Fibroblast of peridontal ligament (primary cell): ENCODE data around the gene CCDC181.
"Not testable (repeated sequence)": the region's sequence is repeated elsewhere in the genome, so short reads cannot be mapped to it uniquely, and the experiment has no call there.

Source experiments
- DNase-seq: peaks from one replicate; pipeline ENCODE4 v3.0.0-alpha.2; 2010; ENCODE audit errors: extremely low read depth

The CCDC181 gene

GRCh38 chr1:169402578-169402977 lies 24.7 kb downstream of the CCDC181 start:
- not testable (repeated sequence) for DNase-seq

- DNase-seq = no peak
Measured at GRCh38 chr1:169395955-169396354, 31.3 kb downstream of the CCDC181 start.

GRCh38 chr1:169392406-169392805 lies 34.9 kb downstream of the CCDC181 start:
- no peak for DNase-seq

DNA sequence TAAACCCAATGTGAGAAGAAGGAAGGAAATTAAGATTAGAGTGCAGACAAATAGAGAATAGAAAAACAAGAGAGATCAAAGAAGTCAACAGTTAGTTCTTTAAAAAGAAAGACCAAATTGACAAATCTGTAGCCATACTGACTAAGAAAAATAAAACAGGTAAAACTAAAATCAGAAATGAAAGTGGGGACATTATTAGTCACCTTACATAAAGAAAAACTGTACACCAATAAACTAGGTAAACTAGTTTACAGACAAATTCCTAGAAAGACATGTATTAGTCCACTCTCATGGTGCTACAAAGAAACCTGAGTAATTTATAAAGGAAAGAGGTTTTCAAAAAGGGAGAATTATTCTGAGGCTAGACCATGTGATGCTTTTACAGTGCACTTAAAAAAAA lies 37.0 kb downstream of the CCDC181 start:
- no peak for DNase-seq

DNA sequence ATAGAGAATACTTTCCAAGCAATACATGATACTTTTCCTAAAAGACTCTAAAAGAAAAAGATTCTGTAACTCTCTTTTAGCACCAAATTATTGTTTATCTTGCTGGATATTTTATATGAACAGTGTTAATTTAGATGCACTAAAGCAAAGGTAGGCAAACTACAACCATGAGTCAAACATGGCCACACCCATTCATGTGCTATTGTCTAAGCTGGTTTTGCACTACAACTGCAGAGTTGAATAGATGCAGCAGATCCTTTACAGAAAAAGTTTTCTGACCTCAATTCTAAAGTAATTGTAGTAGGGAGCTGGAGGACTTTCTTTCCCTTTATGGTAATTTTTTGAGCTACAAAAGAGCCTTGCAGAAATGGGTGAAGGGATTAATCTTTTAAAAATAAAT lies 39.9 kb downstream of the CCDC181 start:
- no peak for DNase-seq

DNA sequence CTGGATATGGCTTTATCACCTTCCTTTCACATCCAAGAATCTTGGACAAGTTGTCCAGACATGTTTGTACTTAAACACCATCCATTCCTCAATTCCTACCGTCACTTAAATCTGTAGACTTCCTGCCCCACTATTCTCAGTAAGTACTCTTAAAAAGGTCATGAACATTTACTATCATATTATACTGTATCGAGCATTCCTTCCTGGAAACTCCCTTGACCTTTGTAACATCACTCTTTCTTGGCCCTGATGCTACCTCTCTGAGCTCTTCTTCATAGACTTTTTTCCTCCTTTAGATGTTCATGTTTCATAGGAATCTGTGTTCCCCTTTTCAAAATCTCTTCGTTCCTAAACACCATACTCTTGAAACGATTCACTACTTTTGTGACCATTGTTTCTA lies 43.8 kb downstream of the CCDC181 start:
- no peak for DNase-seq

DNA sequence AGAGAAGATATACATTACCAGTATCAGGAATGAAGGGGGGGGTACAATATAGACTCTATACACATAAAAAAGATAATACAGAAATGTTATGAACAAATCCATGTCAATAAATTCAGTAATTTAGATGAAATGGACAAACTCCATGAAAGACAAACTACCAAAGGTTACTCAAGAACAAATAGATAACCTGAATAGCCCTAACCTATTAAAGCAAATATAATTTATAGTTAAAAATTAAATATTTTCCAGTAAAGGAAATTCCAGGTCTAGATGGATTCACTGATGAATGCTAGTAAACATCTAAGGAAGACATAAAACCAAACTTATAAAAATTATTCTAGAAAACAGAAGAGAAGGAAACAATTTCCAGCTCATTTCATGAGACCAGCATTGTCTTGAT lies 46.1 kb downstream of the CCDC181 start:
- DNase-seq = no peak

GRCh38 chr1:169371404-169371803 lies 55.9 kb downstream of the CCDC181 start:
- no peak for DNase-seq

- DNase-seq = no peak
Measured at GRCh38 chr1:169368406-169368769, 58.9 kb downstream of the CCDC181 start.

- peak; percentile 96 for DNase-seq
Measured at GRCh38 chr1:169367686-169368405, 59.4 kb downstream of the CCDC181 start, which contains the start of the genes BLZF1 and NME7. TSS of gene BLZF1 (plus strand) at chr1:169368195. CDS start at chr1:169369523, 1,328 bp downstream. TSS of gene NME7 (minus strand) at chr1:169367797. CDS start at chr1:169367710, 87 bp downstream.

GRCh38 chr1:169367096-169367685 lies 60.1 kb downstream of the CCDC181 start:
- no peak for DNase-seq

DNA sequence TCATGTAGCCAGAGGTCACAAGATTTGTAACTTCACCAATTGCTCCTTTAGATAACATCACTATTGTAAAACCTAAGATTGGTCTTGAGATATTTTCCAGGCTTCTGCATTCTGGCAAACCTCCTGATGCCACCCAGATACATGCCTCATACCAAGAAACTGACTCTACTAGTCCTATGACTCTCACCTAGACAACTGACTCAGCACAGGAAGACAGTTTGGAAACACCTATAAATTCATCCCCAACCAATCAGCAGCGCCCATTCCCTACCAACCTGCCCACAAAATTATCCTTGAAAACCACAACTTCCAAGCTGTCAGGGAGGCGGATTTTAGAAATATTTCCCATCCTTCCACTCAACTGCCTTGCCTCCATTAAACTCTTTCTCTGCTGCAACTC lies 62.3 kb downstream of the CCDC181 start:
- DNase-seq = no peak

DNA sequence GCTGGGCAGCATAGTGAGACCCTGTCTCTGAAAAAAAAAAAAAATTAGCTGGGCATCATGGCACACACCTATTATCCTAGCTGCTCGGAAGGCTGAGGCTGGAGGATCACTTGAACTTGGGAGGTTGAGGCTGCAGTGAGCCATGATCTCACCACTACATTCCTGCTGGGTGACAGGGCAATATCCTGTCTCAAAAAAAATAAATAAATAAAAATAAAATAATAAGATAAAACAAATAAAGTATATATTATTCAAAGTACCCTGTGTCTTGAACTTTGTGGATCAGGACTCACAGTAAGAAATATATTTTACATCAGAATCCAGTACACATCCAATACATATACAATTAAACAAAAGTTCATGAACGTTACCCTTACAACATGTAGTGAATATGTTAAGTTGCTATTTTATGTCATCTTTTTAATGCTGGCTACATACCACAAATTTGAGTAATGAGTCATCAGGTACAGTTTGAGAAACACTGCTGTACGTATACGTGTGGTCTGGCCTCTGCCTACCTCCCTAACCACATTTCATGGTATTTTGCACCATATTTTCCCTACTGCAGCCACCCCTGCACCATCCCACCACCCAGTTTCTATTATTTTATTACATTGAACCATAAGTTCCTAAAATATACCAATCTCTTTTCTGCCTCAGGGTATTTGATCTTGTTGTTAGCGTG lies 64.1 kb downstream of the CCDC181 start:
- peak; percentile 84 for DNase-seq

DNA sequence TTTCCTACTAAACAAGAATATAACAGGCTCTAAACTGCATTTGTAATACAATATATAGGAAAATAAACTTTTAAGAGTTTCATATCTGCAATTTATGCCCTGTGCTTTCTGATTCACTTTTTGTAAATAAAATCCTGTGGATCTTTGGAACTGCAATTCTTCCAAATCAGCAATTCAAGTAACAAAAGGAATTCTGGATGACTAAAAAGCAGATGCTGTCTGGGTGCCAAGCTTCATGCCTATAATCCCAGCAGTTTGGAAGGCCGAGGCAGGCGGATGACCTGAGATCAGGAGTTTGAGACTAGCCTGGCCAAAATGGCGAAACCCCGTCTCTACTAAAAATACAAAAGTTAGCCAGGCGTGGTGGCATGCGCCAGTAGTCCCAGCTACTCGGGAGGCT lies 66.0 kb downstream of the CCDC181 start:
- peak; percentile 72 for DNase-seq

DNA sequence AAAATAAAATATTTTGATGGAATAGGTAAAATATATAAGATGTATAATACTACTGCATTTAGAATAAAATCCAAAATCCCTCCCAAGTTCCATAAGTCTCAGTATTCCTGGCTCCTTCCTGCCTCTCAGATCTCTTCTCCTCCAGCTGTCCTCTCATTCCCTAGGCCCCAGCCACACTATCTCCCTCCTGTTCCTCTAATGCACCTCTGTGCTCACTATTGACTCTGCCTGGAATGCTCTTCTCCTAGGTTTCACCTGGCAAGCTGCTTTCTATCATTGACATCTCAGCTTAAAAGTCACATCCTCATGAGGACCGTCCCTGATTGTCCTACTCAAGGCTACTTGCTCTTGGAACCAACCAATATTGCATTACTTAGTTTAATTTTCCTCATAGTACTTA lies 66.9 kb downstream of the CCDC181 start:
- no peak for DNase-seq

DNA sequence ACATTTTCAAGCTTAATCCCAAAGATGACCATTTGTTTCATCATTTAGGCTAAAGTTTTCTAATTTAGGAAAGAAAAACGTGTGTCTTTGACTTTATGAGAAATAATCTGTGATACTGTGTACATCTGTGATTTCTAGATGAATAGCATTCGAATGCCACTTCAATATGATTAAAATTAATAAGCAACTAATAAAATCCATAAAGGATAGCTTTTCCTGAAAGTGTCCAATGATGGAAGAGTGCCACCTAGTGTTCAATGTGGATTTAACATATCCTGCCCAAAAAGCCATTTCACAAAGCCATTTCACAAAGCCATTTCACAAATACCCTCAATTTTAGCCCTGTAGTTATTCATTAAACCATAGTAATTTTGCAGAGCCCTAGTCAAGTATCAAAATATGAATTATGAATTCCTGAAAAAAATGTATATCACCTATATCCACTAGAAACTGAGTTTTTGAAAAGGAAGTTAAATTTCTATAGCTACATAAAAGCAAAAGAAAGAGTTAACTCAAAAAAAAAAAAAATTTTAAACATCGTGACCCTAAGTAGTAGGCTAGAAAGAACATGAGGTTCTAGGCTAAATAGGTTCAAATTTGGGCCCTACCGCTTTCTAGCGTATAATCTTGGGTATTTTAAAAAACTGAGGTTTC lies 78.8 kb downstream of the CCDC181 start:
- DNase-seq = peak; percentile 84

- DNase-seq = no peak
Measured at GRCh38 chr1:169347688-169348382, 79.4 kb downstream of the CCDC181 start.

GRCh38 chr1:169346036-169346589 lies 81.2 kb downstream of the CCDC181 start:
- no peak for DNase-seq

DNA sequence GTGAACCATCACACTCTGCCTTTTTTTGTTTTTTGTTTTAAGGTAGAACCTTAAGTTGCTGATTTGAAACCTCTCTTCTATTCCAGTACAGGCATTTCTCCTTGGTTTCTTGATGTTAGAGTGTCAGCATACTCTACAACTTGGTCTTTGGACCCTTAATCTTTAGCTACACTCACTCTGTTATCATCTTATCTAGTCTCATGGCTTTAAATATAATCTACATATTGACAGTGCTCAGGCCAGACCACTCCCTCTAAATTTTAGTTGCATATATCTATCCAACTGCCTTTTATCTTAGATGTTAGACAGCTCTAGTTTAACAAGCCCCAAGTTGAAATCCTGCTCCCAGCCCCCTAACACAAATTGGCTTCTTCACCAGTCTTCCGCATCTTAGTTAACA lies 81.8 kb downstream of the CCDC181 start:
- DNase-seq = no peak
